RWPE2 (cell line): ENCODE data around the gene SIL1.

Experiments
- ATAC-seq: fragments of 200-7000 bp; cut with Tn5 transposase; 3 replicates; pipeline ENCODE4 v1.9.1; 2021; ENCODE audit warnings: low read depth
- DNase-seq: peaks from one replicate; pipeline ENCODE4 v3.0.0-alpha.2; 2020; ENCODE audit warnings: low spot score
- H3K27ac ChIP-seq: fragments of 450-650 bp; 2 replicates; pipeline ENCODE4 v1.5.1; 2017; ENCODE audit warnings: mild to moderate bottlenecking; ENCODE audit not compliant: poor library complexity, severe bottlenecking
- H3K27me3 ChIP-seq: fragments of 250-450 bp; sonication (Bioruptor Pico); 2 replicates; pipeline ENCODE4 v1.5.1; 2021; ENCODE audit warnings: mild to moderate bottlenecking, moderate library complexity; ENCODE audit not compliant: insufficient read depth, poor library complexity, severe bottlenecking
- H3K36me3 ChIP-seq: fragments of 250-450 bp; sonication (Bioruptor Pico); 2 replicates; pipeline ENCODE4 v1.5.1; 2020; ENCODE audit warnings: low read depth, mild to moderate bottlenecking, moderate library complexity
- H3K4me1 ChIP-seq: fragments of 250-450 bp; sonication (Bioruptor Pico); 2 replicates; pipeline ENCODE4 v1.5.1; 2021; ENCODE audit warnings: mild to moderate bottlenecking, moderate library complexity; ENCODE audit not compliant: insufficient read depth, poor library complexity, severe bottlenecking
- H3K4me3 ChIP-seq: fragments of 250-450 bp; sonication (Bioruptor Pico); 2 replicates; pipeline ENCODE4 v1.5.1; 2021; ENCODE audit warnings: mild to moderate bottlenecking, moderate library complexity; ENCODE audit not compliant: severe bottlenecking
- H3K9me3 ChIP-seq: fragments of 250-450 bp; sonication (Bioruptor Pico); 2 replicates; pipeline ENCODE4 v1.5.1; 2021; ENCODE audit warnings: mild to moderate bottlenecking, moderate library complexity; ENCODE audit not compliant: severe bottlenecking
- TF ChIP-seq, protein P1 (sequence below): fragments of 450-650 bp; IDR thresholded peaks from one replicate; pipeline ENCODE4 v1.5.1; 2017; ENCODE audit warnings: mild to moderate bottlenecking, moderate library complexity; ENCODE audit not compliant: poor library complexity, severe bottlenecking

SIL1 gene

DNA sequence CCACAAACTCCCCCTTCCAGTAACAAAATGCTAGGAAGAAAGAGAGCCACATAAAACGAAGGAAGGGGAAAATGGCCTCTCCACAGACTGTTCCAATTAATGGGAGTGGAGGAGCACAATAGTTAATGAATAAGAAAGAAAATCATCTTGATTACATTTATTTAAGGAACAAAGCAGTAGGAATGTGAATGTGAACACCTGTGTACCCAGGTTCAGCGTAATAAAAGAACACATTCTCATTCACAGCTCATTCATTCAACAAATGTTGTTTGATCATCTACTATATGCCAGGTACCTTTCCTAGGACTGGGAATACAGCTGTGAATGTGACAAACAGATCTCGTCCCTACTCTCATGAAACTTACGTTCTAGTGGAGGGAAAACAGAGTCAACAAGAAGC lies 35.7 kb downstream of the SIL1 start:
- Histone ChIP-seq H3K36me3 (no peaks in the 10 kb centered on the region), H3K27me3 (no peaks in the 10 kb centered on the region), H3K4me3 (no peak overlapping the region), H3K4me1 (no peaks in the 10 kb centered on the region), H3K9me3 (no peaks in the 10 kb centered on the region), H3K27ac (no peak overlapping the region)
- DNase-seq (no peak), ATAC-seq (no peak)
- TF ChIP-seq, protein P1, sequence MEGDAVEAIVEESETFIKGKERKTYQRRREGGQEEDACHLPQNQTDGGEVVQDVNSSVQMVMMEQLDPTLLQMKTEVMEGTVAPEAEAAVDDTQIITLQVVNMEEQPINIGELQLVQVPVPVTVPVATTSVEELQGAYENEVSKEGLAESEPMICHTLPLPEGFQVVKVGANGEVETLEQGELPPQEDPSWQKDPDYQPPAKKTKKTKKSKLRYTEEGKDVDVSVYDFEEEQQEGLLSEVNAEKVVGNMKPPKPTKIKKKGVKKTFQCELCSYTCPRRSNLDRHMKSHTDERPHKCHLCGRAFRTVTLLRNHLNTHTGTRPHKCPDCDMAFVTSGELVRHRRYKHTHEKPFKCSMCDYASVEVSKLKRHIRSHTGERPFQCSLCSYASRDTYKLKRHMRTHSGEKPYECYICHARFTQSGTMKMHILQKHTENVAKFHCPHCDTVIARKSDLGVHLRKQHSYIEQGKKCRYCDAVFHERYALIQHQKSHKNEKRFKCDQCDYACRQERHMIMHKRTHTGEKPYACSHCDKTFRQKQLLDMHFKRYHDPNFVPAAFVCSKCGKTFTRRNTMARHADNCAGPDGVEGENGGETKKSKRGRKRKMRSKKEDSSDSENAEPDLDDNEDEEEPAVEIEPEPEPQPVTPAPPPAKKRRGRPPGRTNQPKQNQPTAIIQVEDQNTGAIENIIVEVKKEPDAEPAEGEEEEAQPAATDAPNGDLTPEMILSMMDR, result no peak

DNA sequence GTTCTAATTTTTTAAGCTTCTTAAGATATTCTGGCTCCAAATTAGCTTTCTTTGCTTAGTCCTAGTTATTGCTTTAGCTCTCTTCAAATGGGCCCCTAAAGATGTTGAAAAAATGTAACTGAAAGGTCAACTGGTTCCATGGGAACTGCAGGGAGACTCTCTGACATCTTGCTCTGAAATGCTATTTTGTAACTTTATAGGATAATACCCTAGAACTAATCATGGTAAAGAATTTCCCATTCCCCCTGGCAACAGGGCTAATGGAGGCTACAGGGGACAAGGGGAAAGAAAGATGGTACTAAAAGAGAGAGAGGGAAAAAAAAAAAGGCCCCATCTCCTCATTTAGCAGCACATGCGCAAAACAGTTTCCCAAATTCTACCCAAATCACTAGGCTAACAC lies 39.4 kb downstream of the SIL1 start:
- ATAC-seq, result no peak
- Histone ChIP-seq H3K4me3 (no peak overlapping the region), H3K27ac (no peak overlapping the region), H3K27me3 (no peaks in the 10 kb centered on the region), H3K36me3 (no peaks in the 10 kb centered on the region), H3K9me3 (no peaks in the 10 kb centered on the region), H3K4me1 (no peaks in the 10 kb centered on the region)
- DNase-seq, result no peak
- TF ChIP-seq, protein P1, result no peak

DNA sequence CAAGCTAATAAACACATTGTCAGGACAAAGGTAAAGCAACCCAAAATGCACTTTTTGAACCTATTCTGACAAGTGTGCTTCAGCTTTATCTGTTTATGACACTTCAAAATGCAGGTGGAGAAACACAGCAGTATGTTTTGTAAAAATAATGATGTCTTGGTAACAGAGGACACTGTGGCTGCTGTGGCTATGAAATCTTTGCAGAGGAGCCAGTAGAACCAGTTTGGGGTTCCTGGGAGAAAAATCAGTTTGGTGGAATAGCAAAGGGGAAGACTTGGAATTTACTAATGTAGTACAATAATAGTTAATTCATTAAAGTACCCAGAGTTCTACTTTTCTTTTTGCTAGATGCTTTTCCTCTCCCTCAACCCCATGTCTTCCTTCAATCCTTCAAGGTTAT lies 40.6 kb downstream of the SIL1 start:
- TF ChIP-seq, protein P1, result no peak
- Histone ChIP-seq H3K36me3 (no peaks in the 10 kb centered on the region), H3K4me3 (no peak overlapping the region), H3K9me3 (no peaks in the 10 kb centered on the region), H3K27me3 (no peaks in the 10 kb centered on the region), H3K4me1 (no peaks in the 10 kb centered on the region), H3K27ac (no peak overlapping the region)
- ATAC-seq (no peak), DNase-seq (no peak)

DNA sequence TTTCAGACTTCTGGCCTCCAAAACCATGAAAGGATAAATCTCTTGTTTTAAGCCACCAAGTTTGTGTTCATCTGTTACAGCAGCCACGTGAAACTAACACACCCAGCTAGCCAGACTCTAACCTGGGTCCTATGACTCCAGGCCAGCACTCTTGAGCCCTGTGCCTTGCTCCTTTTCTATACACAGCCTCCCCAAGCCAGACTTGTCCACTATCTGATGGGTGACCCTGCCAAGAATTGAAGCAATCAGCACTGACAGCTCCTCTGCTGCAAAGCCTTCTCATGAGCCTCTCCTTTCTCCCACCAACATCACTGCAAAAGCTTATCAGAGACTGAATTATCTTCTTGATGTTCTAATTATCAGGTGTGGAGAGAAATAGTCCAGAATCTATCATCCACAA lies 41.4 kb downstream of the SIL1 start:
- no peaks in the 10 kb centered on the region for H3K9me3 ChIP-seq

DNA sequence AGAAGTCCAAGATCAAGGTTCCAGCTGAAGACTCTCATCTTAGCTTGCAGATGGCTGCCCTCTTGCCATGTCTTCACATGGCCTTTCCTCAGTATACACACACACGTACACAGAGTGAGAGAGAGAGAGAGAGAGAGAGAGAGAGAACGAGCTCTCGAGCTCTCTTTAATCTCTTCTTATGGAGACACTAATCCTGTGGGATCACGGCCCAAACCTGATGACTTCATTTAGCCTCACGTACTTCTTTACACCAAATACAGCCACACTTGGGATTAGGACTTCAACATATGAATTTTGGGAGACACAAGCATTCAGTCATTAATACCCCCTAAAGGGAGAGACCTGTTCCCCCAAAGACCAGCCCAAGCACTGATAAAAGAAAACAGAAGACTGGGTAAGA lies 42.8 kb downstream of the SIL1 start:
- Histone ChIP-seq H3K27ac (no peak overlapping the region), H3K36me3 (no peaks in the 10 kb centered on the region), H3K9me3 (no peaks in the 10 kb centered on the region), H3K27me3 (no peaks in the 10 kb centered on the region), H3K4me1 (no peaks in the 10 kb centered on the region), H3K4me3 (no peak overlapping the region)
- TF ChIP-seq, protein P1, result no peak
- ATAC-seq (no peak), DNase-seq (no peak)

More for the DNA sequence above, 41.4 kb downstream of the SIL1 start:
- no peak overlapping the region for H3K27ac ChIP-seq
- no peak for ATAC-seq
- DNase-seq, result no peak
- H3K36me3 ChIP-seq, result no peaks in the 10 kb centered on the region
- TF ChIP-seq, protein P1, result no peak
- H3K4me1 ChIP-seq, result no peaks in the 10 kb centered on the region
- no peak overlapping the region for H3K4me3 ChIP-seq
- no peaks in the 10 kb centered on the region for H3K27me3 ChIP-seq
